D721Med (cell line): ENCODE data around the gene VGLL4.
"Not testable (repeated sequence)": the region's sequence is repeated elsewhere in the genome, so short reads cannot be mapped to it uniquely, and the experiment has no call there.

Experiments used
- DNase-seq: peaks from one replicate; pipeline ENCODE4 v3.0.0; 2011; ENCODE audit warnings: low spot score; ENCODE audit not compliant: insufficient read length
- FAIRE-seq: peaks from 2 replicates; lab custom pipeline; 2011; peaks lifted over from hg19 to GRCh38; lab: Jason Lieb, UNC
- TF ChIP-seq, protein P1 (sequence below): IDR thresholded peaks from 2 replicates; pipeline ENCODE4 v1.5.1; 2012; ENCODE audit warnings: mild to moderate bottlenecking, control low read depth; ENCODE audit not compliant: insufficient read depth; ENCODE audit errors: missing control alignments

Gene VGLL4

DNA sequence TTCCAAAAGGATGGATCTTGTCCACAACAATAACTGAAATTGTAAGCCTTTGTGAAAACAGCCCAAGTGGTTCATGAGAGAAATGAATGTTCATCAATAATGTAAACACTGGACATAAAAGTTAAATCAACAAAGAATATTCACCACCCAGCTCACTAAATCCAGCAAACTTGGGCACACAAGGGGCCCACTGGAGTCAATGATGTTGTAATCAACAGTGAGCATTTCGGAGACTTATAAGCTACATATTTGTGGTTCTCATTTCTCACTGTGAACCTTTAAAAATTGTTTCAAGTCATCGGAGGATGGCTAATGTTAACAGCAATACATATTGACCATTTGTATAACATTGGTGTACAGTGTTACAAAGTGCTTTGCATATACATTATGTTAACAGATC lies 63.1 kb downstream of the VGLL4 start:
- TF ChIP-seq, protein P1, sequence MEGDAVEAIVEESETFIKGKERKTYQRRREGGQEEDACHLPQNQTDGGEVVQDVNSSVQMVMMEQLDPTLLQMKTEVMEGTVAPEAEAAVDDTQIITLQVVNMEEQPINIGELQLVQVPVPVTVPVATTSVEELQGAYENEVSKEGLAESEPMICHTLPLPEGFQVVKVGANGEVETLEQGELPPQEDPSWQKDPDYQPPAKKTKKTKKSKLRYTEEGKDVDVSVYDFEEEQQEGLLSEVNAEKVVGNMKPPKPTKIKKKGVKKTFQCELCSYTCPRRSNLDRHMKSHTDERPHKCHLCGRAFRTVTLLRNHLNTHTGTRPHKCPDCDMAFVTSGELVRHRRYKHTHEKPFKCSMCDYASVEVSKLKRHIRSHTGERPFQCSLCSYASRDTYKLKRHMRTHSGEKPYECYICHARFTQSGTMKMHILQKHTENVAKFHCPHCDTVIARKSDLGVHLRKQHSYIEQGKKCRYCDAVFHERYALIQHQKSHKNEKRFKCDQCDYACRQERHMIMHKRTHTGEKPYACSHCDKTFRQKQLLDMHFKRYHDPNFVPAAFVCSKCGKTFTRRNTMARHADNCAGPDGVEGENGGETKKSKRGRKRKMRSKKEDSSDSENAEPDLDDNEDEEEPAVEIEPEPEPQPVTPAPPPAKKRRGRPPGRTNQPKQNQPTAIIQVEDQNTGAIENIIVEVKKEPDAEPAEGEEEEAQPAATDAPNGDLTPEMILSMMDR, result no peak
- DNase-seq, result no peak
- FAIRE-seq, result no peak

DNA sequence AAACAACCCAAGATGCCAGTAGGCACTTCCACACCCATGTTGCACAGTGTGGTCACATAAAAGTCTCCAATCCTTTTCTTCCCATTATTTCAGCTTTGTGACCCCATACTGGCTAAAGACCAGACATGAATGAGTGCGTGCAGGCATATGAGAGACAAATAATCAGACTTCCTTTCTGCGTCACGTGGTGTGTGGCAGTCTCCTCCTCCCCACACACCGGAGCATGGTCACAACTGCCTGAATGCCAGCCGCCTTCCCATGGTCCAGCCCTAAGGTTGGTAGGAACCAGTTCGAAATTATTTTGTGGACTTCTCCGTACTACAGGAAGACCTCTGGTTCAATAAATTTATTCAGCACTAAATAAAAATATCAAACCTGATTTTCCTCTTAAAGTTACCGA lies 65.5 kb downstream of the VGLL4 start:
- DNase-seq (no peak), FAIRE-seq (no peak)
- TF ChIP-seq, protein P1, result no peak

DNA sequence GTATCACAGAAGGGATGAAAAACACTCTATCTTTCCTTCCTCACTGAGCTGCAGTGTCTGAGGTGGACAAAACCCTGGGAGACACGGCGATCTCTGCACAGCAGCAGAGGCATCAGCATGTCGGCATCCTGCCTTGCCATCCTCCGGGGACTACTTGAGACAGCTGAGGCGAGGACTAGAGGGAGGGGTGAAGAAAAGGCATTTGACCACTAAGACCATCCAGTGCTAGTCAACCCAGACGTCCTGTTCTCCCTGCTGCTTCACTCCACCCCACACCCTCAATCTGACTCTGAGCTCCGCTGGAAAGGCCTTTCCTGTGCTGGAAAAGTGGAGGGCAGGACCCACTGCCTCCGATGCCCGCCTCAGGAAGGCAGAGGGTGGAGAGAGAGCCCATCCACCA lies 67.3 kb downstream of the VGLL4 start:
- TF ChIP-seq, protein P1, result no peak
- FAIRE-seq (no peak), DNase-seq (no peak)

DNA sequence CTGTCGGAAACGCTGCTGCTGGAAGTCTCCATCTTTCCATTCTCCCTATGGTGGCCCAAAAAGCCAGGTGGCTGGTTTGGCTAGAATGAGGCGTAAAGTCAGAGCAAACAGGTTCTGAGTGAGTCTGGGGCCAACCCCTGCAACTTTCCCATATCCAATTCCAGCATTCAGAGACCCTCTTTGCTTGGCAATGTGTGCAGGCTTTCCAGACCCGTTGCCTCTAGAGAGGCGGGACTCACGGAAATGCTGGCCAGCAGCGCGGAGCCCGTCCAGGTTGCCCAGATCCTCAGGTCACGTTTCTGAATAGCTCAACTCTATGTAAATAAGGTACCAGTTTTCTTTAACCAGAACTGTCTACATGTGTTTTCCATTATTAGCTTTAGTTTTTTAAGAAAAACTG lies 68.0 kb downstream of the VGLL4 start:
- DNase-seq (no peak), FAIRE-seq (no peak)
- TF ChIP-seq, protein P1, result no peak

DNA sequence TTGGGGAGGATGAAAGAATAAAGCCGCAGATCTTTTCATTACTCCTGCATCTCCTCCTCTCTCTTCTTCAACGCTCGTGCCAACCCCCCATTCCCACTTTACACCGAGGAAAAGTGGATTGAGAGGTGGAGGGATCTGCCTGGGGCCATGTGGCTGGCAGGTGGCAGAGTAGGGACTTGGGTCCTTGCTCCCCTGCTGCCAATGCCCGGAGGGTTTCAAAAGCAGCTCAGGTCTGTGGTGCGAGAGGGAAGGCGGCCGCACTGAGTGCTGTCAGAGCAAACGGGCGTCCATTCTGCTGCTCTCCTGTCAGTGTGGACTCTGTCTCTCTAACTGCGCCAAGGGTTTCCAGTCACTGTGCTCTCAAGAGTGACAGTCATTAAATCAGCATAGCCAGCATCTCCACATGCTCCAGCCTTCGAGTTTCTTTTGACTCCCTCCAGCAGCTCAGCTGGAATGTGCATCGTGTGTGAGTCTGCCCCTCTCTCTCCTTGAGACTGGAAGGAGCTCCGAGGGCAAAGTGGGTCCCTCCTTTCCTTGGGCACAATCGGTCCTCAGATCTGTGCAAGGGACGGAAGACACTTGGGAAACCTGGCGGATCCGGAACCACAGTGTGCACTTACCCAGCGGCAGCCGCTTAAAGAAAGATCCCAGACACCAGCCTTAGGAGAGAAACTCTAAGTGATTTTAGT lies 68.6 kb downstream of the VGLL4 start:
- FAIRE-seq, result no peak

DNA sequence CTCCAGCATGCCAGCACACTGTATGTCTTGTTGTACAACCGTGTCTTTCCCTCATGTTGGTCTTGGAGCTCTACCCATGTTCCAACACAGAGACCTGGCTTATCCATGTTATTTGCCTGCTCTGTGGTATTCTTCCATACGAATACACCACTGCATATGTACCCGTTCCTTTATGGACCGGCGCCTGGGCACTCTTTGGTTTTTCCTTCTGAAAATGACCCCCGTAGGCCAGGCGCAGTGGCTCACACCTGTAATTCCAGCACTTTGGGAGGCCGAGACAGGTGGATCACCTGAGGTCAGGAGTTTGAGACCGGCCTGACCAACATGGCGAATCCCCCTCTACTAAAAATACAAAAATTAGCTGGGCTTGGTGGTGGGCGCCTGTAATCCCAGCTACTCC lies 71.1 kb downstream of the VGLL4 start:
- FAIRE-seq, DNase-seq: not testable (repeated sequence)

More for the DNA sequence above, 68.6 kb downstream of the VGLL4 start:
- no peak for DNase-seq
- TF ChIP-seq, protein P1, result no peak

DNA sequence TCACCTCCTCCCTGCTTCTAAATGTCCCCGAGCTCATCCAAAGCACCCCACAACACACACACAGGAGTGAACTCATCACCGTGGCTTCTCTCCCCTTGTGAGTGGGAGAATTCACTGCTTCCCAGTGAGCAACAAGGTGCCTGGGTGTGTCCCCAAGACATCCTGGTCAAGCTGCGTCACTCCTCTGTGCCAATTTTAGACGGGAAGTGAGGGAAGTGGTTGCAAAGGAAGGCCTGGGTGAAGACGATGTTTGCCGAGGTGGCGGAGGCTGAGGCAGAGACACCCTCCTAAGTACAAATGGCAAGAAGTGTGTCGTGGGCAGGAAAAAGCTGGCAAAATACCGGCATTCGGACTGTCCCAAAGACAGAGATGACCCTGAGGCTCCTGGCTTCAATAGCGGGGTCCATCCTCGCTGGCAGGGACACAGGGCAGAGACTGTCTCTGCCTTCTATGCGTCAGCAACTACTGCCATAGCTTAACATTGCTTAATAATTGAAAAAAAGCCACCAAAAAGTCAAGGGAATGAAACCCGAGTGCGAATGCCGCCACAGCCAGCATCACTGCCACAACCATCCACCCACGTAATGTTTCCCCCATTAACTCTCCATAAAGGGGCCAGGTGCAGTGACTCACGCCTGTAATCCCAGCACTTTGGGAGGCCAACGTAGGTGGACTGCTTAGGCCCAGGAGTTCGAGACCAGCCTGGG lies 72.8 kb downstream of the VGLL4 start:
- FAIRE-seq (no peak), DNase-seq (no peak)
- TF ChIP-seq, protein P1, result no peak
